ENCODE data around the gene ZNF354B.

ZNF354B gene

GRCh38 chr5:178883815-178884430 is 24.2 kb downstream of the ZNF354B start:
- no peak for DNase-seq (ENCODE audit: low read depth)

- peak; percentile 41 for DNase-seq (ENCODE audit: low read depth)
These were observed 36.1 kb downstream of the ZNF354B start, which contains the start of gene ZFP2 for GRCh38 chr5:178895615-178896571. TSS of gene ZFP2 (plus strand) at chr5:178895913. CDS start at chr5:178931314, 35,401 bp downstream.

GRCh38 chr5:178899289-178899688 is 39.5 kb downstream of the ZNF354B start:
- DNase-seq (ENCODE audit: low read depth): no peak

GRCh38 chr5:178902849-178903248 is 43.1 kb downstream of the ZNF354B start:
- no peak for DNase-seq (ENCODE audit: low read depth)

GRCh38 chr5:178931846-178932760 is 72.3 kb downstream of the ZNF354B start:
- DNase-seq (ENCODE audit: low read depth): no peak
